HG03045 (cell line): ENCODE results near the gene MEGF9.
"Not testable (repeated sequence)": the region's sequence is repeated elsewhere in the genome, so short reads cannot be mapped to it uniquely, and the experiment has no call there.

Source experiments
- ATAC-seq: cut with Tn5 transposase; IDR thresholded peaks from one replicate; pipeline ENCODE4 v1.9.1; 2021; ENCODE audit warnings: mild to moderate bottlenecking, moderate library complexity; ENCODE audit not compliant: unreplicated experiment

Gene MEGF9

DNA sequence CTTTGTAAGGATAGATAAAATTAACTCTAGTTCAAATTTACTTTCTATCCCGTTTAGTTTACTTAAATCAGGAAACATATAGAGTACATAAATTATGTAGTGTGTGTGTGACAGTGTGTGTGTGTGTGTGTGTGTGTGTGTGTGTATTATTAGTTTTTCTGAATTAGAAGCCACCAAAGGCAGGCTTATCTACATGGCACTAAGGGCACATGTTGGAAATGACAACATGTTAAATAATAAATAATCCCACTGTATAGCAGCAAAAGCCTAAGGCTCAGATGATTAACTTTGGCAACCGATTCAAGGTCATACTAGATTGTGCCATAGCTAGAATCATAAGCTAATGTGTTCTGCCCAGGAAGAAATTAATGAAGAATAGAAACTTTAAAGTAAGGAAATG lies 54.6 kb downstream of the MEGF9 start:
- no peak for ATAC-seq

DNA sequence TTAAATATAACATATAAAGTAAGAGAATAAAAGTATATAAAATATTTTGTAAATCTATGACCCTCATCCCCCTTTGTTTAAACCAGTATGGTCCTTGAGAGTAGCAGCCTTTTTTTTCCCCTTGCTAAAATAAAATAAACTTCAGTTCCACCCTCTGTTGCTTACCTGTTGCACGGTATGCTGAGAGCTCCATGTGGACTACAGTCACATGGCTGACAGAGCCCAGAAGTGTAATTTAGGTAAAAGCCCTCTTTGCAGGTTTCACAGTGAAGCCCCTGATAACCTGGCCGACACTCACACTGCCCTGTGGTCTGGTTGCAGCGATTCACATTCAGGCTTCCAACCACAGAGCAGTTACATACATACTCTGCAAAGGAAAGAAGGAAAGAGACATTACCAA lies 55.1 kb downstream of the MEGF9 start:
- no peak for ATAC-seq

DNA sequence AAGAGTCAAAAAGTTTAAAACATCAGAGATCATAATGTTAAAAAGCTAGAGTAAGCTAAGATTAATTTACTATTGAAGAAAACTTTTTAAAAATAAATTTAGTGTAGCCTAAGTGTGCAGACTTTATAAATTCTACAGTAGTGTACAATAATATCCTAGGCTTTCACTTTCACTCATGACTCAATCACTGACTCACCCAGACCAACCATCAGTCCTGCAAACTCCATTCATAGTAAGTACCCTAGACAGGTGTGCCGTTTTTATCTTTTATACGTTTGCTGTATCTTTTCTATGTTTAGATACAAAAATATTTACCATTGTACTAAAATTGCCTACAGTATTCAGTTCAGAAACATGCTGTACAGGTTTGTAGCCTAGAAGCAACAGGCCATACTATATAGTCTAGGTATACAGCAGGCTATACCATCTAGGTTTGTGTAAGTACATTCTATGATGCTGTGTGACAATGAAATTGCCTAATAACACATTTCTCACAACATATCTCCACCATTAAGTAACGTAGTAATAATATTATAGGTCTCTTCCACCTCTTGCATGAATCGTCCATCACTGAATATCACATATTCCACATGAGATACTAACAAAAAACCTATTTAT lies 59.2 kb downstream of the MEGF9 start:
- no peak for ATAC-seq

DNA sequence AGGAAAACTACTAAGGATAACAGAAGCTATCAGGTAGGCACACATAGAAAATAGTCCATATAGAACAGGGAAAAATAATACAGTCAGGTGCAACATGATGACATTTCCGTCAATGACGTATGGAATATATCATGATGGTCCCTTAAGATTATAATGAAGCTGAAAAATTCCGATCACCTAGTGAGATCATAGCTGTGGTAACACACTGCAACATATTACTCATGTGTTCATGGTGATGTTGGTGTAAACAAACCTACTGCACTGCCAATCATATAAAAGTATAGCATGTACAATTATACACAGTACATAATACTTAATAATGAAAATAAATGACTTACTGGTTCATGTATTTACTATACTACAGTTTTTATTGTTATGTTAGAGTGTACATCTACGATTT lies 60.0 kb downstream of the MEGF9 start:
- ATAC-seq = no peak

DNA sequence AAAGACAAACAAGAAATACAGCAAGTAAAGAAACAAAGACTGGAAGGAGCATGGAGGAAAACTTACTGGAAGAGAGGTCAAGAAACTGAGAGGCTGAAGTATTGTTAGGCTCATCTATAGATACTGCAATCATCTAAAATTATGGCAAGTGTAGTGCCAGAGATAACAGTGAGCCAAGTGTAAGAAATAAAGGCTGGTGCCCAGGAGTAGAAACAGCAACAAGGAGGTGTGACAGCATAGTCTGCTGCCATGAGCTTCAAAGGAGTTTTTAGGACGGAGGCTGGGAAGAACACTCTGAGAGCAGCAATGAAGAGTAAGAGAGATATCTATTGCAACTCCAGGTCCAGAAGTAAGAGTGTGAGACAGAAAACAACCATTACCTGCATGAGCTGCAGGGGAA lies 60.5 kb downstream of the MEGF9 start:
- no peak for ATAC-seq

DNA sequence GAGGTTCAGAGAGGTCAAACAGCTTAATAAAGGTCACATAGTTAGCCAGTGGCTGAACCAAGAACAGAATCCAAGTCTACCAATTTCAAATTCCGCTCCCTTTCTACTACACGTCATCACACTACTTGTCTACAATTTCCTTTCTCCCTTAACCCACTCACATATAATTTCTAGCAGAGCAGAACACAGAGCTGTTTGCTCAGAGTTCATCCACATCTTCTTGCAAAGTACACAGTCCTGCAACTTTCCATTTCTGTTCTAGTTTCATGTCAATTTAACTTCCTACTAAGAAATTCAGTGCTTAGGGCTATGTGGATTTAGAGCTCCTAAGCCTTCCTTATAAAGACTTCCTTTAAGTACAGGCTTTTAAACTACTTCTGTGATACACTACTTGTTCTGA lies 61.3 kb downstream of the MEGF9 start:
- no peak for ATAC-seq

DNA sequence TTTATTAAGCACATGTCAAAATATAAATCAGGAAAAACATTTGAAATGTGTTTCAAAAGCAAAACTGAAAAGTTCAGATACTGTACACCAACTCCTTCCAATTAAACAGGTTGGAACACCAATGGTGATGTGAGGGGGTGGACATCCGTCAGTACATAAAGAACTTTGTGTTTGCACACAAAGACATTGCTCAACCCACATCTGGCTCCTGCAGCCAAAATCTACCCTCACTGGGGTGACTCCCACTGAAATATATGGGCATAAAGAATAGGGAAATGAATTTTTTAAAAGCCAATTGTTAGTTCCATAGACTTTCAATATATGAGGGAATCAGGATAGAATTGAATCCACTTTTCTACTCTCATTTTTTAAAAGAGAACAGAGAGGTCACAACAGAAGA lies 63.9 kb downstream of the MEGF9 start:
- ATAC-seq = no peak

DNA sequence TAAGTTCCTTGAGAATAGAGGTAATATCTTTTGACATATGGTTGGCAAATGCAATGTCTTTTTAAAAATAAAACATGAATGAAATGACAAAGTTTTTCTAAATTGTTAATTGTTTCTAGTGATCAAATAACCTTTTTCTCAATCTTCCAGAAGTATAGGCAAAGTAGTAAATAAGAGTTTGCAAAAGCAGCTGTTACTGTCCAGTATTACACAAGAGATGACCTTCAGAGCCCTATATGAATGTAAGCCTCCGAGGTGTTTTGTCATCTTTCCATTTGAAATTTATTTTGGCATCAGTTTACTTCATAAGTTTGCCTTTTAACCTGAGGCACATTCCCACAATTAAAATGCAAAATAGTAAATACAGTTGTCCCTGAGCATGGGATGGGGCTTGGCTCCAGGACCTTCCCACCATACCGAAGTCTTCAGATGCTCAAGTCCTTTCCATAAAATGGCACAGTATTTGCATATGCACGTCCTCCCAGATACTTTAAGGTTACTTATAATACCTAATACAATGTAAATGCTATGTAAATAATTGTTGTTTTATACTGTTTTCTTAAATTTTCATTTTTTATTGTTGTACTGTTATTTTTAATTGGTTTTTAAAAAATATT lies 65.6 kb downstream of the MEGF9 start:
- ATAC-seq = no peak

DNA sequence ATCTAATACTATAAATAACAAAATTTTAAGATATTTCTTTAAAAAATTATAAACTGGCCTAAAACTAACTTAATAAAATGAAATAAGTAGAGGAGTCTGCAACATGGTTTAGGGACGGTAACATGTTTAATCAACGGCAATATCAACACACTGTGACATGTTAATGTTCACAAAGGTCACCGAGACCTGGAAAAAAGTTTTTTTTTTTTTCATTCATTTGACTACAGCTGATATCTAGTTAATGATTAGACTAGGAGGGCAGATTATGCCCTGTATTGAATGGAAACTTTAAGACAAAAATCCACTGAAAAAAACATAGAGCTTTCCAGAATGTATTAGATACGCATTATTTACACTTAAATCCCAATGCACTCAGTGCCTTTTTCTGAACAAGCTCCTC lies 67.3 kb downstream of the MEGF9 start:
- no peak for ATAC-seq

DNA sequence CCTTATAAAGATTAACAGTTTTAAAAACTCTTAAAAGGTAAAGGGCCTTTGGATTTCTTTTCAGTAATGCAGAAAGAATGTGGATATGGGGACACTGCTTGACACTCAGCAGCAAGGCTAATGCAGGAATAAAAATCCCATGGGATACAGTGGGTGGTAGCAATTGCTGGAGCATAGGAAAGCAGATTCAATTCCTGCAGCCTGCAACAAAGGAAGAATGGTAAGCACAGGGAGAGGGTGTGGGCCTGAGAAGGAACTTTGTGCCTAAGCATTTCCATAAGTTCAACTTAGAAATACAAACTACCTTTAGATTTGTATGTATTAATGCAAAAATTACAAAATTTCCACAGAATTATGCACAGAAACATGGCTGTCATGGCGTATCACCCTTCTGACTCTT lies 68.5 kb downstream of the MEGF9 start:
- no peak for ATAC-seq

DNA sequence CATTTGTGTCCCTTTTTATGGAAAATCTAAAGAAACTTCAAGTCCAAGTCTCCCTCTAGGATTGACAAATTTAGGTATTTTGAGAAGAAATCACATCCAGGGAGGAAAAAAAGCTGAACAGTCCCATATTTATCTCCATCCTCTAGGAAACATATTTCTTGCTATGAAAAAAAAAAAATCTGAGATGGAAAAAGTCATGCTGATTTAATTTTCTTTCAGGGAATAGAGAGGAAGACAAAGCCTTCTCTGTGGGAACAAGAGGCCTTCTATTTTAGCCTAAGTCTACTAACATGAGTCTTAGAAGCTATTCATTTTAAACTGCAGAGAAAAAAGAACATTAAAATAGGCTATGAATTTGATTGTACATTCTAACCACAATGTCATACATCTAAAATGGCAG lies 71.2 kb downstream of the MEGF9 start:
- no peak for ATAC-seq

DNA sequence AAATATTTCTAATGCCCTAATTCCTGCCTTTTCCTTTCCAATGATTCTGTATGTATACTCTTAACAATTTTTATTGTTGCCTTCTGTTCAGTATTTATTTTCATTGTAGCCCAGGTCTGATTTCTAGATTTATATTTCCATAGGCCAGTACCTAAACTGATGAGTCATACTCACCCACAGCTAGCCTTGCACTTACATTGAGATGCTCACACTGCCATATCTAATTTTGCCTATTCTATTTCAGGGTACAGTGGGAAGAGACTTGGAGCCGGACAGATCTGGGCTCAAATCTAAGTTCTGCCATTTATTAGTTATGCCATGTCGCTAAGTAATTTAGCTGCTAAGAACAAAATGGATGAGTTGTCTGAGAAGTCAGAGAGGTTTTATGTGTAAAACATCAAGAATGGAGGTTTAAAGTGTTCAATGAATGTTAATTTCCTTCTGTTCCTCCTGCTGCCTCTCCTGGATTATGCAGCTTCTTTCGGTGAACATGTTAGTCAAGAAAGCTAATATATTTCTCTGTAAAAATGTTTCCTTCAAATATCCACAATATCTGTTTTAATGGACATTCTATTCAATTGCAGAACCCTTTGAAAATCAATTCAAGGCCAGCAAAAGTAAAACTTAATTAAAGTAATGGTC lies 72.0 kb downstream of the MEGF9 start:
- no peak for ATAC-seq

DNA sequence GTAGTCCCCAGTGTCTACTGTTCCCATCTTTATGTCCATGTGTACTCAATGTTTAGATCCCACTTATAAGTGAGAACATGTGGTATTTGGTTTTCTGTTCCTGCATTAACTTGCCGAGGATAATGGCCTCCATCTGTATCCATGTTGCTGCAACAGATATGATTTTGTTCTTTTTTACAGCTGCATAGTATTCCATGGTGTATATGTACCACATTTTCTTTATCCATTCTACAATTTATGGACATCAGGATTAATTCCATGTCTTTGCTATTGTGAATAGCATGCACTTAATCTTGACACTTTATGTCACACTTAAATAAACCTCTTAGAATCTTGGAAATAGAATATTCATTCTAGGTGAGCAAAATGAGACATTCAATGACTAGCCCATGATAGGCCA lies 73.4 kb downstream of the MEGF9 start:
- ATAC-seq = not testable (repeated sequence)

DNA sequence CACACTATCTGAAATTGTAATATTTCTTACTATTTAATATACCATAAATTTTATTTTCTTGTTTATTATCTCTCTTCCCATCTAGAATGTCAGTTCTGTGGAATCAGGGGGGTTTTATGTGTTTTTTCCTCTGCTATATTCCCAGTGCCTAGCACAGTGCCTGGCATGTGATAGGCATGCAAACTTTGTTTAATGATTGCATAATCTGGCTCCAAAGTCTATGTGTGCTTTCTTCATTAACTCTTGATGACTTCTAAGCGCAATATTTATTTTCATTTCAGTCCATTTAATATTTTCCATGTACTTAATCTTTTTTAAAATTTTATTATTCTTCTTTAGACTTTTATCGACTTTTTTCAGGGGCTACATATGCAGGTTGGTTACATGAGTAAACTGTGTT lies 73.9 kb downstream of the MEGF9 start:
- ATAC-seq = no peak

DNA sequence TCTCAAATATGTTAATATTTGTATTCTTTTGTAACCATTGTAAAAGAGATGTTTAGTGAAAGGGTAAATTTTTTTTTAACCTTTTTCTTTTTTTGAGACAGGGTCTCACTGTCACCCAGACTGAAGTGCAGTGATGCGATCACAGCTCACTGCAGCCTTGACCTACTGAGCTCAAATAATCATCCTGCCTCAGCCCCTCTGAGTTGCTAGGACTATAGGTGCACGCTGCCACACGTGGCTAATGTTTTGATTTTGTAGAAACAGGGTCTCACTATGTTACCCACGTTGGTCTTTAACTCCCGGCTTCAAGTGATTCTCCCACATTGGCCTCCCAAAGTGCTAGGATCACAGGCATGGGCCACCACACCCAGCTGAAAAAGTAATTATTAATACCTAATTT lies 76.4 kb downstream of the MEGF9 start:
- ATAC-seq = no peak

DNA sequence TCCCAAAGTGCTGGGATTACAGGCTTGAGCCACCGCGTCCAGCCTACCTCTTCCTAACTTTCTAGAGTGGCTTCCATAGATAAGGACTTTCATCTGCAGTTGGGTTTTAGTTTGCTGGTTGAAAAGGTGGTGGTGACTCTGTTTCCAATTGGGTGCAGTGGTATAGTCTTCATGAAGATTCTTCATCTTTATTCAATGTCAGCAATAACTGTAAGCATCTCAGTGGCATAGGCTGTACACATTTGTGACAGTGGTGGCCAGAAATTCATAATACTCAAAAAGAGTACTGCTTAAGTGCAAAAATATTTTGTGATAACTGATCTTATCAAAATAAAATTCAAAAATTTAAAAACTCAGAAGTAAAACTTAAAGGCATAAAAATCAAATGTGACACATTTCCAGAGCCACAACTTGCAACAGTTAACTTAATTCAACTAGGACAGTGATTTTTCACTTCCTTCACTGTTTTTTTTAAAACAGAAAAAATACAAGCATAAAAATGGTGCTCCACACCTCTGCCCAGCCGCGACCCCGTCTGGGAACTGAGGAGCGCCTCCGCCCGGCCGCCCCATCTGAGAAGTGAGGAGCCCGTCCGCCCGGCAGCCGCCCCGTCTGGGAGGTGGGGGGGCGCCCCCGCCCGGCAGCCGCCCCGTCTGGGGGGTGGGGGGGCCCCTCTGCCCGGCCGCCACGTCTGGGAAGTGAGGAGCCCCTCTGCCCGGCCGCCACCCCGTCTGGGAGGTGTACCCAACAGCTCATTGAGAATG lies 77.9 kb downstream of the MEGF9 start:
- ATAC-seq = no peak

DNA sequence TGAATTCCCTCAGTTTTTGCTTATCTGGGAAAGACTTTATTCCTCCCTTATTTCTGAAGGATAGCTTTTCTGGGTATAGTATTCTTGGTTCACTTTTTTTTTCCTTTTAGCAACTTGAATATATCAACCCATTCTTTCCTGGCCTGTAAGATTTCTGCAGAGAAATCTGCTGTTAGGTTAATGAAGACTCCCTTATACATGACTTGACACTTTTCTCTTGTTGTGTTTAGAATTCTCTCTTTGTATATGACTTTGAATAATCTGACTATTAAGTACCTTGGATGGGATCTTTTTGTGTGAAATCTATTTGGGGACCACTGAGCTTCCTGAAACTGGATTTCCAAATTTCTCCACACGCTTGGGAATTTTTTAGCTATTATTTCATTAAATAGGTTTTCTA lies 79.3 kb downstream of the MEGF9 start:
- no peak for ATAC-seq

DNA sequence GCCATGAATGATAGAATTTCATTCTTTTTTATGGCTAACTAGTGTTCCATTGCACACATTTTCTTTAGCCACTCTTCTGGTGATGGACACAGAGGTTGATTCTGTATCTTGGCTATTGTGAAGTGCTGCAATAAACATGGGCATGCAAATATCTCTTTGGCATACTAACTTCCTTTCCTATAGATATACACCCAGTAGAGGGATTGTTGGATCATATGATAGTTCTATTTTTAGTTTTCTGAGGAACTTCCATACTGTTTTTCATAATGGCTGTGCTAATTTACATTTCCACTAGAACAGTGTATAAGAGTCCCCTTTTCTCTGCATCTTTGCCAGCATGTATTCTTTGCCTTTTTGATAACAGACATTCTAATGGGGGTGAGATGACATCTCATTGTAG lies 83.9 kb downstream of the MEGF9 start:
- ATAC-seq = no peak

DNA sequence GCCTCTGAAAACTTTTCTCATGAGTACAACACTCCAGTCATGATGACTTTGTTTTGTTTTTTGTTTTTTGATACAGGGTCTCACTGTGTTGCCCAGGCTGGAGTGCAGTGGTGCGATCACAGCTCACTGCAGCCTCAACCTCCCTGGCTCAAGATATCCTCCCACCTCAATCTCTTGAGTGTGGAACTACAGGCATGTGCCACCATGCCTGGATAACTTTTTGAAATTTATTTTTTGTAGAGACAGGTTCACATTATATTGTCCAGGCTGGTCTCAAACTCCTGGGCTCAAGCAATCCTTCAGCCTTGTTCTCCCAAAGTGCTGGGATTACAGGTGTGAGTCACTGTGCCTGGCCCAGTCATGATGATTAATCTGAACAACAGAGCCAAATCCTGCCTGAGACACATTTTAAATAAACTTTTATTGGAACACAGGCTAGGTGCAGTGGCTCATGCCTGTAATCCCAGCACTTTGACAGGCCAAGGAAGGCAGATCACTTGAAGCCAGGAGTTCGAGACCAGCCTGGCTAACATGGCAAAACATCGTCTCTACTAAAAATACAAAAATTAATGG lies 85.3 kb downstream of the MEGF9 start:
- ATAC-seq = not testable (repeated sequence)

DNA sequence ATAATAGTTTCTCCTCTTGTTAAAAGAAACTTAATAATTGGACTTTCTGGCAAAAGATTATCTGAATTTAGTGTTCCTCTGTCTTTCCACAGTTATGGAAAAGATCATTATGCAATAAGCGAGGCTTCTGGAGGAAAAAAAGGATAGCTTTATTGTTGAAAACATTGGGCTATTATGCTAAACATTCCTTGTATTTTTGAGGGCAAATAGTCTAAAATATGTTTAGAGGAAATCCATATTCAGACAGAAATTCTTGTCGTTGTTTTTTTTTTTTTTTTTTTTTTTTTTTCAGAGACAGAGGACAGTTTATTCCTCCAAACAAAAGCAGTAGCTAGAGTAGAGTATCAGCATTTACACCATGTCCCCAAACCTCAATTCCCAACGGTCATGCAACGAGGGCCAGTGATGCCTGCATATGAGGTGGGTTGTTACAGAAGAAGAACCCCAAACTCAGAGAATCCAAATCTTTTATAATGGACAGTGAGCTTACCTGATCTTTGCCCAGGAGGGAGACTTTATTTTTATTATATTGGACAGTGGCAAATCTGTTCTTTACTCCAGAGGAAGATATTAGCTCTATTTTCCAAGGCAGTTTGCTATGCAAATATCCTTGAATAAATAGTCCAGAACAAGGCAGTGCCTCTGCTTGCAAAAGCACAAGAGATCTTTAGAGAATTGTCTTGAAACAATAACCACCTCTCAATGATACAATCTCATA lies 85.9 kb downstream of the MEGF9 start:
- no peak for ATAC-seq

DNA sequence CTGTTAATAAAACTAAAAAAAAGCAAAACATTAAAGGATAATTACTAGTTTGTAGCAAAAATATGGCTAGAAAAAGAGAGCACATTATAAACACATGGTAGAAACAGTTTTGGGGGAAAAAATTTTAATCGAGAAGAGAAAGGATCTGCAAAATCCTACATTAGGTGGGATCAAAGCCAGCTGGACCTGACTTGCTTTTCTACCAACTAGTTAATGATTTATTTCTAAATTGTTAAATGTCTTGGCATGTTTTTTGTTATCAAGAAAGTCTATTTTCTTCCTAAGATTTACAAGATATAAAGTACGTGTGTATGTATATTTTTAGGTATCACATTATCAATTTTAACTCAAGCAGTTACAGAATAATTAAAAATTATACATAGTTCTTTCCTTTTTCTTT lies 87.2 kb downstream of the MEGF9 start:
- ATAC-seq = no peak
